GM19099 (cell line): ENCODE measurements around the gene KRTAP5-7.
"Not testable (repeated sequence)": the region's sequence is repeated elsewhere in the genome, so short reads cannot be mapped to it uniquely, and the experiment has no call there.

Source experiments
- POLR2A ChIP-seq: IDR thresholded peaks from 3 replicates; pipeline ENCODE4 v1.6.1; 2011; ENCODE audit warnings: low read depth; ENCODE audit not compliant: insufficient read length; ENCODE audit errors: extremely low read depth

Gene KRTAP5-7, protein sequence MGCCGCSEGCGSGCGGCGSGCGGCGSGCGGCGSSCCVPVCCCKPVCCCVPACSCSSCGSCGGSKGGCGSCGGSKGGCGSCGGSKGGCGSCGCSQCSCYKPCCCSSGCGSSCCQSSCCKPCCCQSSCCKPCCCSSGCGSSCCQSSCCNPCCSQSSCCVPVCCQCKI

DNA sequence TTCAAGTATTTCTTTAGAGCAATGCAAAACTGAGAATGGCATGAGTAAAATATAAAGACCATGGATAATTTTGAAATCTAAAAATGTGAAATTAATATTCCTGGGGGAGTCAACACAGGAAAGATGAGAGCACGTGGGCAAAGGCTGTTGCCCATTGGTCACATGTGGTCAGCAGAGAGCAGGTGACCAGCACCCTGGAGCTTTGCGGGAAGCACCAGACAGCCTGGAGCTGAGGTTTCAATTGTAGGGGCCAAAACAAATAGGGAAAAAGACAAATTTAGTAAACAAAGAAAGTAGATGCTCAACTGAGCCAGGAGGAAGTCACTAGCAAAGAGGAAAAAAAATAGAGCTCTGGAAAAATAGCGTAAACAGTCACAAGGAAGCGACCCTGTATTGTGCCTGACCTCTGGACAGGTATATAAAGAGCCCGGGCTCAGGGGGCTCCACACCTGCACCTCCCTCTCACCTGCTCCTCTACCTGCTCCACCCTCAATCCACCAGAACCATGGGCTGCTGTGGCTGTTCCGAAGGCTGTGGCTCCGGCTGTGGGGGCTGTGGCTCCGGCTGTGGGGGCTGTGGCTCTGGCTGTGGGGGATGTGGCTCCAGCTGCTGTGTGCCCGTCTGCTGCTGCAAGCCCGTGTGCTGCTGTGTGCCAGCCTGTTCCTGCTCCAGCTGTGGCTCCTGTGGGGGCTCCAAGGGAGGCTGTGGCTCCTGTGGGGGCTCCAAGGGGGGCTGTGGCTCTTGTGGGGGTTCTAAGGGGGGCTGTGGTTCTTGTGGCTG is at the start of gene KRTAP5-7:
Gene KRTAP5-7 (plus strand): TSS at position 472 of the 780 bp plus-strand sequence. CDS start 34 bp downstream, at position 506.
- TF ChIP-seq POLR2A: not testable (repeated sequence)

DNA sequence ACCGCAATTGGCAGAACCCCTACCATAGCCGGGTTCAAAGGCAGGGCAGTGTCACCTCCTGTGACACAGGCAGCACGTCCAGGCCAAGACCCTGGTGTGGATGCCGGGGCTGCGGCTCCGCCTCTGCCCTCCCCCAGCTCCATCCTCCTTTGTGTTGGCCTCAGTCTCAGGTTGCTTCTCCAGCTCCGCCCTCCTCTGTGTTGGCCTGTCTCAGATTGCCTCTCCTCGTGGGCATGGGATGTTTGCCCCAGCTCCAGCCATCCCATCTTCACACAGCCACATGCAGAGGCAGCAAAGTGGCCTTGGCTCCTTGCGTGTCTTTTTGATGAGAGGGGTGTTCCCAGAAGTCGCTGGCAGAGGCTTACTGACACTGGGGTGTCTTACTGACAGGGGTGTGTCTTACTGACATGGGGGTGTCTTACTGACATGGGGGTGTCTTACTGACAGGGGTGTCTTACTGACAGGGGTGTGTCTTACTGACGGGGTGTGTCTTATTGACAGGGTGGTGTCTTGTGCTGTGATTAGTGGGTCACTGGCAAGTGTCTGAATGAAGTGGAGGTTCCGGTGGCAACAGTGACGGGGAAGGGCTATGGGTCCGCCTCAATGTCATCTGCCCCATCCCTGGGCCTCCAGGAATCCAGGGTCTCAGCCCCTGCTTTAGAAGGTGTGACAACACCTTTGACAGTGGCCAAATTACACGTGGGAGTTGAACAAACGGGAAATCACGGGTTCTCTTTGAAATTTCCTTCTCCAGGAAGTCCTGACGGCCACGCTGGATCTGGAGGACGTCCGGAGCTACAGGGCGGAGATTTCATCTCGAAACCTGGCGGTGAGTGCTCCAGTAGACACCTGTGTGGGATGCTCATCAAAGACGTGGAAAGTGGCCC is 49.2 kb upstream of the KRTAP5-7 start:
- TF ChIP-seq POLR2A: no peak

DNA sequence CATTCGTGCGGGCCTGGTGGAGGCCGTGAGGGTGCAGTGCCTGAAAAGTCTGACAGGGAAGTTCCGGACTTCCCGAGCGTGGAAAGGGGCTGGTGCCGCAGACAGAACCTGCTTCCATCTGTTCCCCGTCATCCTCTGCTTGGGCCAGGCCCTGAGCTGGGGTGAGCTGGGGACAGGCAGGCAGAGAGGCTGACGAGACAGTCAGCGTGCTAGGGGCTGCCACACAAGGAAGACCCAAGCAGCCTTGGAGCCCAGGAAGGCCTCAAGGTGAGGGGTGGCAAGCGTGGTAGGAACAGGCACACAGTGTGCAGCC is 48.6 kb upstream of the KRTAP5-7 start:
- TF ChIP-seq POLR2A: no peak

DNA sequence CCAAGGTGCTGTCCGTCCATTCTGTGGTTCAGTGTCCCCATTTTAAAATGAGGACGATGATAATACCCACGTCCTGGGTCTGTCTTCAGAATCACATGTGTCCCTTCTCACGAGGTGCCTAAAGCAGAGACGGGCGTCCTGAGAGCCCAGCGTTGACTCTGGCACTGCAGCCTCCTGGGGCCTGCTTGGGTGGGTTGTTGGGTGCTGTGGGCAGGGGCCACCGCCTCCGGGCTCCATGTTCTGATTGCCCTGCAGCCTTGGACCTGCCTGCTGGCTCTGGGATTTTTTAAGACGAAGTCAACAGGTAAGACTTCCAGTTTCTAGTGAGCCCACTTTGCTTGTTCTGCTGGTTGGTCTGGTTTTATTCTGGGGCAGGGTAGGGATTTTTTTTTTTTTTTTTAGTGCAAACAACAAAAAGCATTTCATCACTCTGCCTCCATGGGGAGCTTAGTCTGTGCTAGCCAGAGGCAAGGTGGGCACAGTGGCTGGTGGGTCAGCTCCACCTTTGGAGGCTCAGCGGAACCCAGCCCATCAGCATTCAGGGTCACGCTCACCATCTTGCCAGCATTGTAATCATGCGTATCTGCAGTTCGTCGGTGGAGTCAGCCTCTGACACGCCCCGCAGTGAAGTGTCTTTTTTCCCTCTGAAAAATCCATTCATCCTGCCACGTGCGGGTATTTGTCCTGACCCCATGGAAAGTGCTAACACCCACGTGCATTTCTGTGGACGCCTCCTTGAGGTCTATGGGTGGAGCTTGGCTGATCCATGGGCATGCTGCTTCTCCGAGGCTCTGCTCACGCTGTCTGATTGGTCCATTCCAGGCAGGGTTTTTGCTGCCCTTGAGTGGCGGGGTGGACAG is 45.7 kb upstream of the KRTAP5-7 start:
- no peak for TF ChIP-seq POLR2A

DNA sequence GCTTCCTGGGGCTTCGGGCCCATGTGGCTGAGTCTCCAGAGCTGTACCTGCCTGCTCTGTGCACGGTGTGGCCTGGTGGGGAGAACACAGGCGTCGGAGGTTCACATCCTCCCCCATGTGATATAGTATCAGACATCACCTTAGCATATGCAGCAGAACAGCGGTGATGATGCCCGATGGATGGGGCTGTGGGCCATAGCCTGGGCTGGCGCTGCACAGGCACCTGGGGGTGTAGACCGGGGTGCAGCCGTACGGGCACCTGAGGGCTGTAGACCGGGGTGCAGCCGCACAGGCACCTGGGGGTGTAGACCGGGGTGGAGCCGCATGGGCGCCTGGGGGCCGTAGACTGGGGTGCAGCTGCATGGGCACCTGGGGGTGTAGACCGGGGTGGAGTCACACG is 44.9 kb upstream of the KRTAP5-7 start:
- TF ChIP-seq POLR2A: no peak

DNA sequence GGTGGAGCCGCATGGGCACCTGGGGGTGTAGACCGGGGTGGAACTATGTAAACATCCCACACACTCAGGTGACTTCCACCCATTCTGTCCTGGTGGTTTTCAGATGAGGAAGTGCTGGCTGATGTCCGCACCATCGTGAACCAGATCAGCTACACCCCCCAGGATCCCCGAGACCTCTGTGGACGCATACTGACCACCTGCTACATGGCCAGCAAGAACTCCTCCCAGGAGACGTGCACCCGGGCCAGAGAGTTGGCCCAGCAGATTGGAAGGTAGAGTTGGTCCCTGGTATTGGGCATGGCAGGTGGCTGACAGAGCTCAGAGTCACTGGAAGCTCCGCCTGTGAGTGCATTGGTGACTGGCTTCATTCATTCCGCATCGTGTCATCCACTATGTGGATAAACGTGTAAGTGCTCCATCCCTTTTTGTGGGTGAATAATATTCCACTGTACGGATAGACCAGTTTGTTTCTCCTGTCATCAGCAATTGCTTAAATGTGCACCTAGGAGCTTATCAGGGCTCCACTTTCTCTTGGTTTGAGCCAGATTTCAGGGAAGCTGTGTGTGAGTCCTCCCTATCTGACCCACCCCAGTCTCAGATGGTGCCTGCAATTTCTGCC is 44.2 kb upstream of the KRTAP5-7 start:
- no peak for TF ChIP-seq POLR2A

DNA sequence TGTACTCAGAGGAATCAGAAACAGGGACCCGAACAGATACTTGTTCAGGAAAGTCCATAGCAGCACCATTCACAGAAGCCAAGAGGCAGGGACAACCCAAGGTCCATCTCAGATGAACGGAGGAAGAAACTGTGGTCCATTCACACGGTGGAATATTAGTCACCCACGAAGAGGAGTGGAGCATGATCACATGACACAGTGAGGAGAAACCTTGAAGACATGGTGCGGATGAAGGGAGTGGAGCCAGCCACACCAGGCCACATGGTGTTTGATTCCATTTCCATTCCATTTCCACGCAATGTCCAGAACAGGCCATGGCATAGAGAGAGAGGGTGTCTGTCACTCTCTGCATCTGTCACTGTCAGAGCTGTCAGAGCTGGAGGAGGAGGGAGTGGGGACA is 43.4 kb upstream of the KRTAP5-7 start:
- TF ChIP-seq POLR2A: no peak

GRCh38 chr11:71484248-71485062 is 42.6 kb upstream of the KRTAP5-7 start:
- TF ChIP-seq POLR2A: no peak

- TF ChIP-seq POLR2A: no peak
These were observed 42.0 kb upstream of the KRTAP5-7 start for GRCh38 chr11:71485063-71485399.

DNA sequence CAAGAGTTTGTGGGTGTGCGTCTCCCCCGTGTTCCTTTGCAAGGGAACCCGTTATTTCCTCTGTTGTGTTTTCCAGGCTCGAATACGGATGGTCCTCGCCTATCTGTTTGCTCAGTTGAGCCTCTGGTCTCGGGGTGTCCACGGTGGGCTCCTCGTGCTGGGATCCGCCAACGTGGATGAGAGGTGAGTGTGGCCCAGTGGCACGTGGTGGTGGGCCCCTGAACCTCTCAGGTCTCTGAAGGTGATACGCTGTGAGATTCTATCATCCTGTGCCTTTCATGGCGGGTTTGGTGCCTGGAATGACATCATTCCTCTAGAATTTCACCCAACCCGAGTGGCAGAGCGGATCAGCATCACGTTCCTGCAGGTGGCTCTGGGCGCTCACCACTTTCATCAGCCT is 41.6 kb upstream of the KRTAP5-7 start:
- TF ChIP-seq POLR2A: no peak

- TF ChIP-seq POLR2A: no peak
These were observed 40.7 kb upstream of the KRTAP5-7 start for GRCh38 chr11:71486320-71486719.

GRCh38 chr11:71488681-71489270 is 38.3 kb upstream of the KRTAP5-7 start:
- TF ChIP-seq POLR2A: no peak

- TF ChIP-seq POLR2A: no peak
These were observed 37.6 kb upstream of the KRTAP5-7 start for GRCh38 chr11:71489311-71490043.
